CD4-positive, alpha-beta memory T cell (primary cell): Measurements from ENCODE around the gene DNM3. TPM values are rescaled to one million over a fixed set of nuclear protein-coding genes. Genes with fewer than 3 reads are reported as not detected.

Source experiments
- CTCF ChIA-PET: fragments of 350-600 bp; sonication (Branson Sonifier 250); formaldehyde crosslinking; loops from one replicate; lab custom pipeline; 2021; ENCODE audit warnings: inconsistent platforms; ENCODE audit not compliant: partially characterized antibody; lab: Charles Lee
- POLR2A ChIA-PET: fragments of 350-600 bp; sonication (Branson Sonifier 250); formaldehyde crosslinking; loops from one replicate; lab custom pipeline; 2021; ENCODE audit not compliant: partially characterized antibody; lab: Charles Lee
- DNase-seq, 5 donors: peaks; one replicate each; pipeline versions ENCODE4 v3.0.0 to v3.0.0-alpha.2; 2020 to 2022; ENCODE audit warnings: mixed read lengths in 1 of 5
- H3K27ac ChIP-seq: one replicate; pipeline ENCODE4 v1.7.0; 2013; ENCODE audit warnings: low read depth, low read length
- H3K27me3 ChIP-seq: 2 replicates; pipeline ENCODE4 v1.7.0; 2013; ENCODE audit warnings: mild to moderate bottlenecking, low read length, moderate library complexity; ENCODE audit not compliant: insufficient read depth
- H3K36me3 ChIP-seq: 2 replicates; pipeline ENCODE4 v1.7.0; 2013; ENCODE audit warnings: mild to moderate bottlenecking, low read length, moderate library complexity; ENCODE audit not compliant: insufficient read depth
- H3K4me1 ChIP-seq: 2 replicates; pipeline ENCODE4 v1.7.0; 2013; ENCODE audit warnings: mild to moderate bottlenecking, low read length, moderate library complexity; ENCODE audit not compliant: insufficient read depth
- H3K4me3 ChIP-seq, 2 donors: one replicate each; pipeline ENCODE4 v1.7.0; 2013; ENCODE audit warnings: low read length in 2 of 2, mild to moderate bottlenecking in 1 of 2
- H3K9me3 ChIP-seq, 2 donors: one replicate each; pipeline ENCODE4 v1.7.0; 2013; ENCODE audit warnings: low read length in 2 of 2, control low read depth in 1 of 2; ENCODE audit not compliant: control insufficient read depth in 1 of 2
- H3K27ac Mint-ChIP-seq, 7 donors: one replicate each; pipeline ENCODE4 v1.8.0; 2020 to 2021; ENCODE audit warnings: mixed read lengths in 7 of 7, mild to moderate bottlenecking in 6 of 7, inconsistent platforms in 3 of 7, moderate library complexity in 3 of 7
- H3K27me3 Mint-ChIP-seq, 2 donors: one replicate each; pipeline ENCODE4 v1.8.0; 2020 to 2021; ENCODE audit warnings: mixed read lengths in 2 of 2
- H3K36me3 Mint-ChIP-seq, 2 donors: one replicate each; pipeline ENCODE4 v1.8.0; 2020 to 2021; ENCODE audit warnings: mixed read lengths in 2 of 2, inconsistent platforms in 1 of 2, mild to moderate bottlenecking in 1 of 2
- H3K4me1 Mint-ChIP-seq, 4 donors: one replicate each; pipeline ENCODE4 v1.8.0; 2020 to 2021; ENCODE audit warnings: mixed read lengths in 4 of 4, mild to moderate bottlenecking in 1 of 4
- H3K4me3 Mint-ChIP-seq, 8 donors: one replicate each; pipeline ENCODE4 v1.8.0; 2020 to 2021; ENCODE audit warnings: mixed read lengths in 8 of 8, mild to moderate bottlenecking in 7 of 8, moderate library complexity in 6 of 8, inconsistent platforms in 3 of 8
- H3K9me3 Mint-ChIP-seq, 8 donors: one replicate each; pipeline ENCODE4 v1.8.0; 2020 to 2021; ENCODE audit warnings: mixed read lengths in 8 of 8, mild to moderate bottlenecking in 5 of 8, inconsistent platforms in 3 of 8, moderate library complexity in 1 of 8
- intact Hi-C: fragments of 100-400 bp; cut with micrococcal nuclease; formaldehyde crosslinking; loops from one replicate; pipeline ENCODE4 v1.15.1; 2023
- polyA plus RNA-seq, 2 donors: library from polyadenylated mRNA; unstranded; fragments of 300-500 nt; fragmentation: Illumina TruSeq; gene quantifications; one replicate each; pipeline ENCODE4 v1.2.3, GENCODE V29; 2021
- total RNA-seq, 2 experiments: library from RNA; stranded (reverse); gene quantifications; one replicate each; pipeline ENCODE4 v1.2.3, GENCODE V29; 2021

DNM3 gene
- total and polyA plus RNA-seq, 4 experiments from 2014 or later: 0.37 to 2.7 (median 1.4) TPM

DNA sequence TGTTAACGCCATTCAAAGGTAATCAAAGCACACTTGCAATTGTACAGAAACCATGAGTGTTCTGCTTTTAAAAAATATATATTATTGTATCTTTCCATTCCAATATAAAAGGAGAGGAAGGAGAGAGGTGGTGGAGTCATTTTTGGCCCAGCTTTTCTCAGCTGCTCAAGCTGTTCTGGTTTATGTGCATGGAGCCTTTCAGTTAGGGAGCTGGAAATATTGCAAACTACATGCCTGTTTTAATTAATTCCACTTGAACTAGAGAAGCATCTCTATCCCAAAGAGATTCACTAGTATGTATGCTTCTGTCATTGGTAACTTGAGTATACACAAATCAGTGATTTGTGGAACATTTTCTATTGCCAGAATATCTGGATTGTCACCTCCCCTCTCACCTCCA lies 550.7 kb downstream of the DNM3 start:
- Histone ChIP-seq H3K36me3 (no peaks in the 10 kb centered on the region), H3K4me3 (no peak overlapping the region), H3K27me3 (no peaks in the 10 kb centered on the region), H3K9me3 (no peaks in the 10 kb centered on the region), H3K27ac (no peak overlapping the region), H3K4me1 (peaks cover 37% of the 10 kb centered on the region)
- no peaks in the 10 kb centered on the region for H3K9me3 Mint-ChIP-seq
- intact Hi-C loops: loop anchor here (10.0 kb wide), 1 partner anchor 607 kb away; the partner anchor contains the start of gene METTL13
- peaks cover 0 to 5% of the 10 kb centered on the region in 2 donors for H3K36me3 Mint-ChIP-seq
- CTCF ChIA-PET: no interaction called here
- H3K4me1 Mint-ChIP-seq: peaks cover 18 to 57% (median 38%) of the 10 kb centered on the region in 4 donors
- no peak overlapping the region for H3K4me3 Mint-ChIP-seq
- H3K27ac Mint-ChIP-seq: no peak overlapping the region
- H3K27me3 Mint-ChIP-seq: no peaks in the 10 kb centered on the region
- POLR2A ChIA-PET: interaction anchor here (6.8 kb wide), 1 partner anchor 33 kb away, joined by 61 read pairs; no protein-coding TSS in a partner anchor
- DNase-seq: no peak

DNA sequence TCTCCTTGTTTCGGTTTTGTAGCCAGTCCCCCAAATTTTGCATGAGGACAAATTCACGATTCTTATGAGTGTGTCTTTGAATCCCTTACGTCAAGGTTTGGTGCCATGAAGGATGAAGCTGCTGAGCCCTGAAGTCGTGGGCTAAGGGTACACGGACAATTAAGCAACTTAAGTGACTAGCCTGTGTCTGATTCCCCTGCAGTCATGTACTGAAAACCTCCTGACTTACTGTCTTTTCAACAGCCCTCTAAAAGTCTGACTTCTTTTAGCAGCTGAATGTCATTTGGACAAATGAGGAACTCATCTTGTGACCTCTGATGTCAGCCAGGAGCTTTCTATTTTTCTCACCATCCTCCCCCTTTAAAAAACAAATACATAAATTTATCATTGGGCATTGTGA lies 552.1 kb downstream of the DNM3 start:
- DNase-seq: no peak
- Mint-ChIP-seq H3K4me1 (peaks cover 24 to 69% (median 47%) of the 10 kb centered on the region in 4 donors), H3K27ac (peak overlapping the region in 5 of 7 donors; percentile 35 to 94 (median 79)), H3K9me3 (no peaks in the 10 kb centered on the region), H3K36me3 (peaks cover 0 to 5% of the 10 kb centered on the region in 2 donors), H3K27me3 (no peaks in the 10 kb centered on the region), H3K4me3 (peak overlapping the region in 5 of 8 donors; percentile 30 to 83 (median 51))
- CTCF ChIA-PET: interaction anchor here (1.7 to 3.5 kb wide), 4 partner anchors 12 to 257 kb away, joined by 4 to 26 read pairs (median 20); no protein-coding TSS in a partner anchor
- POLR2A ChIA-PET: interaction anchor here (4.4 to 6.8 kb wide), 2 partner anchors 34 to 212 kb away, joined by 32 to 61 read pairs; no protein-coding TSS in a partner anchor
- Histone ChIP-seq H3K4me3 (no peak overlapping the region), H3K9me3 (no peaks in the 10 kb centered on the region), H3K4me1 (peaks cover 41% of the 10 kb centered on the region), H3K36me3 (no peaks in the 10 kb centered on the region), H3K27ac (no peak overlapping the region), H3K27me3 (no peaks in the 10 kb centered on the region)
- intact Hi-C loops: loop anchor here (10.0 kb wide), 1 partner anchor 609 kb away; the partner anchor contains the start of gene METTL13

DNA sequence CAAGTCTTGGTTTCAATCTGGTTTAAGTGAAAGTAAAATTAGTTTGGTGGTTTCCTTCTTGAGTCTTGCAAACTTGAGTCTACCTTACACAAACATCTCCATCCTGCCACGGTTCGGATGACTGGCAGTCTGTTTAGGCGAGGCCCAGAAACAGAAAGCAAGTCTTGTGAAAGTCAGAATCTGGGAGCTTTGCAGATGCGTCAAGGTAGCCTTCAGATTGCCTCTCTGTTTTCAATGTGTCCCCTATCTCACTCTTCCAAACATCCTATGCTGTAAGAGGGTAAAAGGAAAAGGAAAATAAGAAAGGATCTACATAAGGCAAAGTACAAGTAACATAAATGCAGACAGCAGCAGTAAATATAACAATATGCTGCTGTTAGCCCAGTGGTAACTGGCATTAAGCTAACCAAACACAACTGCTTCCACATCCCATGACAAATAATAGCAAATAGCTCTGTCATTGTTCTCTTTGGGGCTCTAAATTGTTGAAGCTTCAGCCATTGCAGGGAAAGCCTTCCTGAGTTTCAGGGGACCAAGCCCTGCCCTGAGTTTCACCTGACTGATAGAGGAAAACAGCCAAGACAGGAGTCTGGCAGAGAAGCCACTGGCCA lies 552.9 kb downstream of the DNM3 start:
- peaks cover 30 to 78% (median 56%) of the 10 kb centered on the region in 4 donors for H3K4me1 Mint-ChIP-seq

DNA sequence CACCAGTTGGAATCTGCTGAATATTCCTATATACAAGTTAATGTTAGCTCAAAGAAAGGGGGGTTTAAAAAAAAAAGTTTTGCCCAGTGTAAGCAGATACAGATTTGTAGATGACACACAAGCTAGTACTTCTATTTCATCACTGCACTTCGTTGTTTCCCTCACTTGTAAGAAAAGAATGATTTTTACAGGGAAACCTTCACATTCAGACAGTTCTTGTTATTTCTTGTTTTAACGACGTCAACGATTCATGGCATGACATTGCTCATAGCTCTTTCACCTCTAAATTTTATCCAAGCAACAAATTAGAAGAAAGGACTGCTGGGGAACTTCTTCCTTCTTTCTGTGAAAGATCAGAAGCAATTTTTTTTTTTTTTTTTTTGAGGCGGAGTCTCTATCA lies 553.5 kb downstream of the DNM3 start:
- no peak for DNase-seq
- H3K27me3 ChIP-seq: no peaks in the 10 kb centered on the region
- Mint-ChIP-seq H3K36me3 (peaks cover 0 to 5% of the 10 kb centered on the region in 2 donors), H3K4me3 (peak overlapping the region; percentile 57 to 85 (median 78)), H3K4me1 (peaks cover 32 to 83% (median 60%) of the 10 kb centered on the region in 4 donors), H3K27ac (peak overlapping the region; percentile 91 to 97 (median 94)), H3K27me3 (no peaks in the 10 kb centered on the region), H3K9me3 (no peaks in the 10 kb centered on the region)
- intact Hi-C loops: loop anchor here (1.0 to 10.0 kb wide), 5 partner anchors 14 to 610 kb away; partner anchors contain the start of genes METTL13 and PIGC
- peak overlapping the region; percentile 61 for H3K27ac ChIP-seq
- POLR2A ChIA-PET: interaction anchor here (0.6 to 6.8 kb wide), 19 partner anchors 10 to 613 kb away, joined by 3 to 61 read pairs (median 5); partner anchors contain the start of genes METTL13 and SUCO
- CTCF ChIA-PET: interaction anchor here (0.6 to 3.5 kb wide), 13 partner anchors 13 to 594 kb away, joined by 3 to 26 read pairs (median 6); no protein-coding TSS in a partner anchor
- H3K36me3 ChIP-seq: no peaks in the 10 kb centered on the region
- peaks cover 55% of the 10 kb centered on the region for H3K4me1 ChIP-seq
- no peaks in the 10 kb centered on the region for H3K9me3 ChIP-seq
- H3K4me3 ChIP-seq: peak overlapping the region in 1 of 2 donors; percentile 5

More for the DNA sequence above, 552.9 kb downstream of the DNM3 start:
- no peaks in the 10 kb centered on the region for H3K36me3 ChIP-seq
- peak; percentile 65 to 79 (median 76) for DNase-seq
- H3K27me3 ChIP-seq: no peaks in the 10 kb centered on the region
- H3K27ac ChIP-seq: peak overlapping the region; percentile 61
- intact Hi-C loops: loop anchor here (1.0 to 10.0 kb wide), 4 partner anchors 13 to 609 kb away; partner anchors contain the start of gene METTL13
- CTCF ChIA-PET: interaction anchor here (0.6 to 3.5 kb wide), 12 partner anchors 13 to 594 kb away, joined by 3 to 26 read pairs (median 6); no protein-coding TSS in a partner anchor
- peak overlapping the region; percentile 57 to 85 (median 78) for H3K4me3 Mint-ChIP-seq
- H3K9me3 ChIP-seq: no peaks in the 10 kb centered on the region
- POLR2A ChIA-PET: interaction anchor here (0.6 to 6.8 kb wide), 20 partner anchors 10 to 613 kb away, joined by 3 to 61 read pairs (median 4); partner anchors contain the start of genes METTL13 and SUCO
- peaks cover 50% of the 10 kb centered on the region for H3K4me1 ChIP-seq
- H3K4me3 ChIP-seq: peak overlapping the region in 1 of 2 donors; percentile 5
- no peaks in the 10 kb centered on the region for H3K27me3 Mint-ChIP-seq
- H3K9me3 Mint-ChIP-seq: no peaks in the 10 kb centered on the region
- peak overlapping the region; percentile 91 to 97 (median 94) for H3K27ac Mint-ChIP-seq
- peaks cover 0 to 5% of the 10 kb centered on the region in 2 donors for H3K36me3 Mint-ChIP-seq

DNA sequence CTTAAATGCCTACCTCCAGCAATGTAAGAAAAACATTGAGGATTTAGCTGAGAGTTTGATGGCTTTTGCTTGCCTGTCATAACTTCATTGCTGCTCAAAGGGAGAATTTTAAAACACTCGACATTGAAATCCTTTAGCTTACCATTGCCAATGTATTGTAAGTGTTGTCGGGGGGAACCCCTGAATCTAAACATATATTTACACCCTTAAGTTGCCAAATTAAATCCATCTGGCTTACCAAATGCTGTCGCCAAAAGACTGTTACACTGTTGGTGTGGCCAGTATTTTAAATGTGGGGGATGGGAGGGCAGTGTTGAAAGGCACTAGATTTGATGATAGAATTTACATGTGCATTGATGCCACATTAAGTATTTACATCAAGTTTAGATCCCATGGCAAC lies 554.3 kb downstream of the DNM3 start:
- Mint-ChIP-seq H3K36me3 (peaks cover 0 to 5% of the 10 kb centered on the region in 2 donors), H3K27me3 (no peaks in the 10 kb centered on the region), H3K9me3 (no peaks in the 10 kb centered on the region), H3K4me1 (peaks cover 38 to 88% (median 64%) of the 10 kb centered on the region in 4 donors), H3K4me3 (peak overlapping the region in 1 of 8 donors; percentile 84), H3K27ac (peak overlapping the region in 5 of 7 donors; percentile 57 to 97 (median 94))
- Histone ChIP-seq H3K4me3 (no peak overlapping the region), H3K27ac (peak overlapping the region; percentile 61), H3K4me1 (peaks cover 62% of the 10 kb centered on the region), H3K9me3 (no peaks in the 10 kb centered on the region), H3K27me3 (no peaks in the 10 kb centered on the region), H3K36me3 (no peaks in the 10 kb centered on the region)
- no peak for DNase-seq
- intact Hi-C loops: loop anchor here (5.0 to 10.0 kb wide), 2 partner anchors 47 to 611 kb away; partner anchors contain the start of genes METTL13 and PIGC
- CTCF ChIA-PET: interaction anchor here (1.0 to 3.5 kb wide), 11 partner anchors 10 to 393 kb away, joined by 3 to 26 read pairs (median 6); no protein-coding TSS in a partner anchor
- POLR2A ChIA-PET: interaction anchor here (1.3 to 6.8 kb wide), 9 partner anchors 11 to 278 kb away, joined by 3 to 61 read pairs (median 6); no protein-coding TSS in a partner anchor

DNA sequence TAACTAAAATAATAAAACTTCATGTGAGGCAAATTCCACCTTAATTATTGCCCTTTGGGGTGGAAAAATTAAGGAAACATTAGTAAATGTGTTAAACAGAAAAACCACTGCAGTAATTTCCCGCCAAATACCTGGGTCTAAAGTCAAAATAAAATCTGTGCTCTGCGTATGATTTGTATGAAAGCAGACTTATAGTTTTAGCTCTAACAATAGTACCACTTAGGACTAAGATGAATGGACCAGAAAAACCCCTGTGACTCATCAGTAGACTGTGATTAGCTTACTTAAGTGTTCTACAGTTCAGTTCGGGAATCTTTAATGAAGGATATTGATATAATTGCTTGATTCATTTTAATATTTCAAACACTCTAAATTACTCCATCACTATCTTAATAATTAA lies 555.9 kb downstream of the DNM3 start:
- no peaks in the 10 kb centered on the region for H3K36me3 ChIP-seq
- Mint-ChIP-seq H3K4me1 (peaks cover 39 to 82% (median 62%) of the 10 kb centered on the region in 4 donors), H3K36me3 (peaks cover 0 to 5% of the 10 kb centered on the region in 2 donors), H3K9me3 (no peaks in the 10 kb centered on the region), H3K4me3 (peak overlapping the region in 1 of 8 donors; percentile 8), H3K27me3 (no peaks in the 10 kb centered on the region), H3K27ac (peak overlapping the region in 1 of 7 donors; percentile 42)
- intact Hi-C loops: loop anchor here (5.0 to 10.0 kb wide), 2 partner anchors 45 to 612 kb away; partner anchors contain the start of genes METTL13 and PIGC
- peaks cover 55% of the 10 kb centered on the region for H3K4me1 ChIP-seq
- ChIA-PET CTCF (interaction anchor here (3.3 to 3.5 kb wide), 2 partner anchors 16 to 307 kb away, joined by 14 to 24 read pairs; no protein-coding TSS in a partner anchor), POLR2A (interaction anchor here (1.3 to 6.8 kb wide), 4 partner anchors 16 to 216 kb away, joined by 3 to 61 read pairs (median 18); no protein-coding TSS in a partner anchor)
- no peak for DNase-seq
- no peaks in the 10 kb centered on the region for H3K9me3 ChIP-seq
- no peak overlapping the region for H3K4me3 ChIP-seq
- H3K27me3 ChIP-seq: no peaks in the 10 kb centered on the region
- no peak overlapping the region for H3K27ac ChIP-seq
